NCI-H460 (cell line): ENCODE data around the gene SPATA17. TPM values are rescaled to one million over a fixed set of nuclear protein-coding genes. Genes with fewer than 3 reads are reported as not detected.

ENCODE experiments used
- DNase-seq: peaks from one replicate; pipeline ENCODE4 v3.0.0-alpha.2; 2016; ENCODE audit warnings: low read depth; ENCODE audit errors: extremely low read depth
- small RNA-seq, 2 experiments: library from RNA; depleted of rRNA; stranded (forward); fragments of <200 nt; gene quantifications; one replicate each; pipeline ENCODE3, GENCODE V24; 2014
- total RNA-seq: library from RNA; depleted of rRNA; stranded (reverse); fragments of >200 nt; shearing (Covaris generic); gene quantifications from 2 replicates; pipeline ENCODE4 v1.2.3, GENCODE V29; 2014; rRNA removed

Gene SPATA17
- total RNA-seq, 1 experiment from 2014 or later, result 3.9 TPM

DNA sequence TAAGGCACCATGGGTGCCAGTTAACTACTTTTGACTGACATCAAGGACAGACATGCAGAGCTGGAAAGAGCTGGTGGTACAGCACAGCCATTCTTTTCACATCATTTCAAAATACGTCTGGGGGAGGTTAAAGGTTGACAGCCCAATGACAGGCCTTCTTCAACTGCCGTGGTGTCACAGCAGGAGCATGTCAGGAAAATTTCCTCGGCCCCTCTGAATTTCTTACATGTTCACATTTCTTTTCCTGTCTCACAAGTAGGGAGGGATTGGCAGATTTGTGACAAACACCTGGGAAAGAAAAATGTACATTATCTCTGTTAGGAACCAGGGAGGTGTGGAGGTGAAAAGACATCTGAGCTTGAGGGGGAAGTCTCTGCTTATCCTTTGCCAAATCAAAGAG, 279.1 kb downstream of the SPATA17 start:
- DNase-seq, result no peak

- no peak for DNase-seq
Measured at GRCh38 chr1:217910791-217911320, 279.7 kb downstream of the SPATA17 start.

GRCh38 chr1:217911908-217912307, 280.8 kb downstream of the SPATA17 start:
- DNase-seq, result no peak

- no peak for DNase-seq
Measured at GRCh38 chr1:217917281-217917887, 286.2 kb downstream of the SPATA17 start.

GRCh38 chr1:217919683-217920388, 288.7 kb downstream of the SPATA17 start:
- no peak for DNase-seq

Small RNA genes lying within 50 kb of the gene (small RNA-seq; reads per million reads assigned to genes)
- gene UBBP2, result 0 reads per million in 2 experiments

Other genes starting within 250 kb of the SPATA17 start
- gene GPATCH2, start 254 bp upstream of the SPATA17 start, total RNA-seq, result 25.1 and 28.9 TPM in 2 replicates